Stimulated activated CD8-positive, alpha-beta memory T cell treated with anti-CD3 and anti-CD28 coated beads, Interleukin-4, amount 100 ng/mL, for 24 hours (primary cell): ENCODE measurements around the gene NIPAL3.
"Not testable (repeated sequence)": the region's sequence is repeated elsewhere in the genome, so short reads cannot be mapped to it uniquely, and the experiment has no call there.

Experiments used
- DNase-seq: peaks from one replicate; pipeline ENCODE4 v3.0.0-alpha.2; 2020; ENCODE audit warnings: low read depth

The NIPAL3 gene

DNA sequence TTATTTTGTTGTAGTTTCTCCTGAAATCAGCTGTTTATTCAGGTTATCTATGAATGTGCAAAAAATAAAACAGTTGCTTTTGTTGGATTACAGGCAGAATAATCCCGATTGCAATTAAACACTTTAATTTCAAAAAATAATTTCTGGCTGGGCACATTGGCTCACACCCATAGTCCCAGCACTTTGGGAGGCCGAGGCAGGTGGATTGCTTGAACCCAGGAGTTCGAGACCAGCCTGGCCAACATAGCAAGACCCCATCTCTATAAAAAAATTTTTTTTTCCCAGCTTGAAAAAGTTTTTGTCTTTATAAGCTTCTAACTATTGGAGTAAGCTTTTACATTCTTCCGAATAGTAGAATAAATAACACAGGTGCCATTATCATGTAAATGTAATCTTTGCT is 102.3 kb downstream of the NIPAL3 start:
- no peak for DNase-seq

DNA sequence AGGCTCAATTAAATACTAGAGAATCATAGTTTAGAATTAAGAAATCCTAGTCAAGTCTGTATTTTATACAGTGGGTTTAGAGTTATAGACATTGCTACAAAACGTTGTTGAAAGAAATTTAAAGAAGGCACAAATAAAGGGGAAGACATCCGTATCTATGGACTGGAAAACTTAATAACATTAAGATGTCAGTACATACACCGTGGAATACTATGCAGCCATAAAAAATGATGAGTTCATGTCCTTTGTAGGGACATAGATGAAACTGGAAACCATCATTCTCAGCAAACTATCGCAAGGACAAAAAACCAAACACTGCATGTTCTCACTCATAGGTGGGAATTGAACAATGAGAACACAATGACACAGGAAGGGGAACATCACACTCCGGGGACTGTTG is 104.7 kb downstream of the NIPAL3 start:
- DNase-seq, result not testable (repeated sequence)
